GM21825 (cell line): Measurements from ENCODE around the gene SCART1.
"Not testable (repeated sequence)": the region's sequence is repeated elsewhere in the genome, so short reads cannot be mapped to it uniquely, and the experiment has no call there.

ENCODE experiments used
- ATAC-seq: cut with Tn5 transposase; IDR thresholded peaks from one replicate; pipeline ENCODE4 v1.9.1; 2021; ENCODE audit warnings: mild to moderate bottlenecking, moderate library complexity; ENCODE audit not compliant: unreplicated experiment

Gene SCART1

DNA sequence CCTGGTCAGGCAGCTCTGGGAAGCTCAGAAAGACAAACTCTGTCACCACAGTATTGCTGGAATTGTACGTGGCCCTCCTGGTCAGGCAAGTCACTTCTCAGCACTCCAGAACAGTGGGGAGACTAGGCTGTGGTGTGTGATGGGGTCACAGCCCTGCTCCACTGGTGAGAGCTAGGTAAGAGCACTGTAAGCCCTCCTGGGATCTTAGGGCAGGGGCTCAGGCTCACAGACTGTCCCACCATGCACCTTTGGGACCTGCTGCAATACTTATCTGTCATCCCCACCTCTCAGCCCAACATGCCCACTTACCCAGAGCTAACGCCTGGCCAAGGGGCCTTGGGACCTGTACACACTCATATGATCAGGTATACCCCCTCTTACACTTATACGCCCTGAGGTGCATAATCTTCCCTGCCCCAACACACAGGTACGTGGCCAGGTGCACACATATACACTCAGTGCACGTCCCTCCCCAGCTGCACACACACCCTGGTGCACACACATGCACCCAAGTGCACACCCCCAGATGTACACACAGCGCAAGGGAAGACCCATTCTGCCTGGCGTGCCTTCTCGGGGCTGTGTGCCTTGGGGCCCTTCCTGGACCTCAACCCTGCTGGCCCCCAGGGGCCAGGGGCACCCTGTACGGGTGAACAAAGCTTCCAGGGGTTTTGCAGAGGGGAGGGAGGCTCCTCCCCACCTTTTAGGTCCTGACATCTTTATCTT is 21.7 kb upstream of the SCART1 start:
- ATAC-seq: not testable (repeated sequence)

DNA sequence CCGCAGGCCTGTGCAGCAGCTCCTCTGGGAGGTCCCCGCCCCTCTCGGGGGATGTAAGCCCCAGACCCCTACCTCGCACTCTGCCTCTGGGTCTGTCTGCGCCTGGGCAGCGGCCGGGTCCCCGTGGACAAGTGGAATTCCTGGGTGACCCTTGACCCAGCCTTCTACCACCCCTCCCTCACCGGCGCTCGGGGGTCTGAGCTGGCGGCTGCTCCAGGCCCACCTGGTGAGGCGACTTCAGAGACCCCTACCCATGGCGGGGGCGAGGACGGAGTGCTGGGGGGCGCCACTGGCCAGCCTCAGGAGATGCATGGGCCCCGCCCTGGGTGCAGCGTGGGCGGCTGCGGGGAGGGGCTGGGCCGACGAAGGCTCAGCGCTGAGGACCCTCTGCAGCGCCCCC is 21.0 kb upstream of the SCART1 start:
- ATAC-seq: not testable (repeated sequence)

DNA sequence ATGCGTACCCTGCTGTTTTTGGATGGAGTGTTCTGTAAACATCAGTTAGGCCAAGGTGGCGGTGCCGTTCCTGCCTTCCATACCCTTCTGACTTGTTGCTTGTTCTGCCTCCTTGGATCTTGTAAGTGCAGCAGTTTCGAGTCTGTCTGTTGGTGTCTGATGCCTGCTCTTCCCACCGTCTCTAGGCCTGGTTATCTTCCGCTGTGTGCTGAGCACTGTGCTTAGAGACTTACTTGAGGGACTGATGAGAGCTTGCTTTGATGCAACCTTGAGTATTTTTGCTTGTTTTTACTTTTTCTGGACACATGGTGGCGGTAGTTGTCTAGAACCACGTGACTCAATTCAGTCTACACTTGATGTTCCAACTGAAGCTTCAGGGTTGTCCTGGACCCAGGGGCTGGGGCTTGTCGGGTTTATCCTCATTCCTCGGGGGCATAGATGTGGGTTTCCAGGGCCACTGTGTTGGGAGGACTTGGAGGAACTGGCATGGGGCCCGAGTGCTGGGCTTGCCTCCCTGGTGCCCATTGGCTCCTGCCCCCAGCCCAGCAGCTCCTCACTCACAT is 15.0 kb upstream of the SCART1 start:
- ATAC-seq: no peak

DNA sequence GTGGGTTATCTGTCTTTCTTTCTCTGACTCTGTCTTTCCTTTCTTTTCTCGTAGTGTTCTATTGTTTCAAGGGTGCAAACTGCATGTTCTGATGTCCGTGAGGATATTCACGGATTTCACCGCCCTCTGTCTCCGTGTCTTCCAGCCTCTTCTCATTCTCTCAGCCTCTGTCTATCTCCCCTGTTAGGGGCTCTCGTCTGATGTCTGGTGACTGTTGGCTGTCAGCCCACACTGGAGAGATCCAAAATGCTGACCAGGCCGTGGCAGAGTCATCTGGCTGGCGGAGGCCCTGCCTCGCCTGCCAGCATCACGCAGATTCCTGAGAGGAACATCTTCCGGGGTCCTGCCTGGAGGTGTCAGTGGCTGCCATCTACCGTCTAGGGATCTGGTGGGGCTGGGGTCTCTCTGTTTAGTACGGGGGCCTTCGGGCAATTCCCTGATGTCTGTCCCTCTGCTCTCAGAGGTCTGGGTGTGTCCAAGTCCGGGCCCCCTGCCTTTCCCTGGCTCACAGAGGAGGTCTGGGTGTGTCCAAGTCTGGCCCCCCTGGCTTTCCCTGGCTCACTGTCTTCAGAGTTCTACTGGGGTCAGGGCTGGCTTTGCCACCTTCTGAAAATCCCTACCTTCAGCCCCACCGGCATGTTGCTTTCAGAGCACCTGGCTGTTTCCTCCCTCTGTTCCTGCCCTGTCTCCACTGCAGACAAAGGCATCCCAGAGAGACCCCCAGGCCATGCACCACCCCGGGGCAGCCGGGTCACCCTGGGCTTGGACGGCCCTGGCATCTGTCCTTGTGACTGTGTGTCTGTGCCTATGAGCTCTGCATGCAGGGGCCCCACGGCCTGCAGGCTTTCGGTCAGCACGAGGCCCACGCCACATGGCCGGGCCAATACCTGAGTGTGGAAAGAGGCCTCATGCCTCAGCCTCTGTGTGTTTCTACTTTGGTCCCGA is 14.0 kb upstream of the SCART1 start:
- no peak for ATAC-seq

DNA sequence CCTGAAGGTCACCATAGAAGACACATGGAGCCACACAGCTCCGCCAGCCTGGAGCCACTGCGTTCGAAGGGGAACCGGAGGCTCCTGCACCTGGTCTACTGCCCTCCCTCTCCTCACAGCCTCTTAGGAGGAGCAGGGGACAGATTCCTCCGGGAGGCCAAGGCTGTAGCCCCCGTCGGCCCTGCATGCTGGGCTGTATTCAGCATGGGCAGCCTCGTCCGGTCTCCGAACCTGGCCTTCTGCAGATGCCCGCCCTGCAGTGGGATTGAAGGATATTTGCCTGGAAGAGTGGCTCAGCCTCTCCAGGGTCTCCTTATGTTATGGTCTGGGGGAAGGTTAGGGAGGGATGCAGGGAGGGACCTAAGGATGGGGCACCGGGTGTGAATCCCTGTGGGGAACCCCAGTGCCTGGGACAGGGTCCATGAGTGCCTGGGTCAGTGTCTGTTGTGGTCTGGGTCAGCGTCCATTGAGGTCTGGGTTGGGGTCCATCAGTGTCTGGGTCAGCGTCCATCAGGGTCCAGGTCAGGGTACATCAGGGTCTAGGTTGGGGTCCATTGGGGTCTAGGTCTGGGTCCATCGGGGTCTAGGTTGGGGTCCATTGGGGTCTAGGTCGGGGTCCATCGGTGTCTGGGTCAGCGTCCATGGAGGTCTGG is 13.0 kb upstream of the SCART1 start:
- ATAC-seq: no peak

DNA sequence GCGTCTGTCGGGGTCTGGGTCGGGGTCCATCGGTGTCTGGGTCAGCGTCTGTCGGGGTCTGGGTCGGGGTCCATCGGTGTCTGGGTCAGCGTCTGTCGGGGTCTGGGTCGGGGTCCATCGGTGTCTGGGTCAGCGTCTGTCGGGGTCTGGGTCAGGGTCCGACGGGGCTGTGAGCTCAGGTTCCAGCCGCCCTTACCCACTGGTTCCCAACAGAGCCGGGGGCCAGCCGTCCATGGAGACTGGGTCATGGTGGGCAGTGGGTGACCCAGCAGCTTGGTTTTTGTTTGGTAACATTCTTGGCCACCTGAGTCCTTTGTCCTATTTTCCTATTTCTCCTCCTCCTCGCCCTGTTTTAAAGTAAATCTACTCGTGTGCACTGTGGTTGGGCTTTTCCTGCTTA is 12.4 kb upstream of the SCART1 start:
- not testable (repeated sequence) for ATAC-seq

DNA sequence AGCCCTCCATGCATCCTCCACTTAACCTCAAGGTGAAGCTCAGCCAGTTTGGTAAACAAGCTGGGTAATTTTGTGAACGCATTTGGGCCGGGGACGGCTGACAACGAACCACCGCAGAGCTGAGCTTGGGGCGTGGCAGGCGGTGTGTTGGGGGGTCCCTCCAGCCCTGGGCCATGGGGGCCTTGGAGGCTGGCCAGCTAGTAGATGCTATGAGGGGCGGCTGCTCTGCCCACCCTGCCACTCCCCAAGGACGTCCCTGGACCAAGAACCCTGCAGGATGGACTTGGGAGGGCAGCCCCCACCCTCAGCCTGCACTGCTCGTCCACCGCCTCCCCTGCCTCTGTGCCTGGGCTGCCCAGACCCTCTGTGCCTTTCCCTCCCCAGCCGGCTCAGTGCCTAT is 12.0 kb upstream of the SCART1 start:
- no peak for ATAC-seq

GRCh38 chr10:133442191-133442966 is 11.4 kb upstream of the SCART1 start:
- no peak for ATAC-seq

GRCh38 chr10:133442967-133443924 is 10.5 kb upstream of the SCART1 start:
- ATAC-seq: no peak

DNA sequence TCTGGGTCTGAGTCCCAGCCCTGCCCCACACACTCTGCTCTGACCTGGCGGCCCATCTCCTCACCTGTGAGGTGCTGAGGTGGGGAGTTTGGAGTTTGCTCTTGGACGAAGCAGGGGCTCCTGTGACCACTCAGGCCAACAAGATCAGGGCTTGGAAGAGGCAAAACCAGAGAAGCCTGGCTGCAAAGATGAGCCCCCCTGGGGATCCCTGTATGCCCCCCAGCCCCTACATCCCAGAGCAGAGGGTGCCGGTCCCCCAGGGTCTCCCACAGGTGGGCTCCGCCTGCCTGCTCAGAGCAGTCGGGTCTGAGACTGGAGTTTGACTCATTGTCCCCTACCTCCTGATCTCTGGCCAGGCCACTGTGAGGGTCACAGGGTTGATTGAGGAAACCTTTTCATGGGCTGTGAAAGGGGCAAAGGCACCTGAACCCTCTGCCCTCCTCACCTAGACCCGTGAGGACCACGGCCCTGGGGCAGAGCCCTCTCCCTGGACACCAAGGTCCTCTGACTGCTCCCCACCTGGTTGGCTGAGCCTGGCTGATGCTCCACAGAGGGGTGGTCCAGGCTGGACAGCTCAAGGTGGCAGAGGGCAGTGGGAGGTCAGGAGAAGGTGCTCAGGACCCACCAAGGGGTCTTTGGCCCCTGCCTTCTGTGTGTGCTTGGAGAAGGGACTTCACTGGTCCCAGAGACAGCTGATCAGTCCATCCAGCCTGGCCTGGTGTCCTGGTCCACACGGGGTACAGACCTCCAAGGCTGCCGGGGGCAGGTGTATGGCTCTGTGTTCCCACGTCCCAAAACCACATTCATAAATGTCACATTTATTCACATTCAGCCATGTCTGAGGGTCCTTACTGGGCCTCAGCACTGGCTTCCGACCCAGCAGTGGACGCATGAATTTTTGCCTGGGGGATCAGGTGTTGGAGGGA is 9.1 kb upstream of the SCART1 start:
- no peak for ATAC-seq

DNA sequence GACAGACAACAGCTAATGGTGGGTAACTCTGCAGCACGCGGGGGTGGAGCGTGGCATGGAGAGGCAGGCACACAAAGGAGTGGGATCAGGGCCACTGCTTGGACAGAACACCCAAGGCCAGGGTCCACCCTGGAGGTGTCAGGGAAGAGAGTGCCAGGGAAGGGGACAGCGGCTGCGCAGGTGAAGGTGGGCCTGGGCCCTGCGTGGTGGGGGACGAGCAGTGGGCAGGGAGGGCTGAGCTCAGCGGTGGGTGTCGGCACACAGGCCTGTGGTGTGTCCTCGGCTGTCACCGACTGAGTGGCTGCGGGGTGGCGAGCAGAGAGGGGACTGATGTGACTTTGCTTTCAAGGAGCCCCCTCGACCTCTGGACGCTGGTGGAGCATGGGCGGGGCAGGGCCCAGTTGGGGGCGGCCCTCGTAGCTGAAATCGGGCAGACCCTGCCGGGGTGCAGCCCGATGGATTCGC is 8.4 kb upstream of the SCART1 start:
- no peak for ATAC-seq

DNA sequence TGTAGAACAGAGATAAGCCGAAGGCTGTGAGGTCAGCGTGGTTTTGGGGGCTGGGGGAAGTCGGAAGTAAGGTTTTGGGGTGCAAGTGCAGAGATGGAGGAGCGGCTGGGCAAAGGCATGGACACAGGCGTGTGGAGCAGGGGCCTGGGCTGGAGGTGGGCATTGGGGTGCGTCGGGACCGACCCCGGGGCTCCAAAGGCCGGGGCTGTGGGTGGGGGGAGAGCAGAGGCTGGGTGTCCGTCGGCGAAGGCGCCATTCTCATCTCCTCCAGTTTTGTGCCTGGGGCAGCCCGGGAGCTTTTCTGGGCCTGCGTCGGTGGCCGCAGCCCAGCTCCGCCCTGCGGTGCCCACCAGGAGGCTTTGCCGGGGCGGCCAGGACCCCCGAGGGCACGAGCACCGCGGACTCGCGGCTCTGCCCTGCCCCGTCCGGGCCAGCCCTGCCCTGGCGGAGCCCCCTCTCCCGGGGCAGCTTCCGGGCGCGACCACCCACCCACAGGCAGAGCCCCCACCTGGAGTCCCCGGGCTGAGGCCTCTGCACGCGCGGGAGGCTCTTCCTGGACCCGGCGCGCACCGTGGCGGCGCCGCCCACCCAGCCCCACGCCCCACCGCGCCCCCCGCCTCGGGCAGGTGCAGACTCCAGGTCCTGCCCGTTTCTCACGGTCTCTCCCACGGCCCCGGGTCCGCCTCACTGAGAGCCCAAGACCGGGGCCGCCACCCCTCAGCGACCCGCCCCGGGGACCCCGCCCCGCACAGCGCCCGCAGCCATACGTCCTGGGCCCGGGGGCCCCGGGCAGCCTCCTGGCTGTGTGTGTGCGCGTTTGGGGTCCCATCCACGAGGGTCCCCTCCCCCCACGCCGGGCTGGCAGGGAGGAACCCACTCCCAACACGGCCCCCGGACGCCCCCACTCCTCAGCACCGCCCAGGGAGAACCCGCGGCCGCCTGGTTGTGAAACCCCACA is 7.7 kb upstream of the SCART1 start:
- ATAC-seq: no peak

- ATAC-seq: no peak
Measured at GRCh38 chr10:133446979-133447378, 6.8 kb upstream of the SCART1 start.

- no peak for ATAC-seq
Measured at GRCh38 chr10:133448120-133448519, 5.6 kb upstream of the SCART1 start.

GRCh38 chr10:133451346-133451745 is 2.4 kb upstream of the SCART1 start:
- no peak for ATAC-seq

DNA sequence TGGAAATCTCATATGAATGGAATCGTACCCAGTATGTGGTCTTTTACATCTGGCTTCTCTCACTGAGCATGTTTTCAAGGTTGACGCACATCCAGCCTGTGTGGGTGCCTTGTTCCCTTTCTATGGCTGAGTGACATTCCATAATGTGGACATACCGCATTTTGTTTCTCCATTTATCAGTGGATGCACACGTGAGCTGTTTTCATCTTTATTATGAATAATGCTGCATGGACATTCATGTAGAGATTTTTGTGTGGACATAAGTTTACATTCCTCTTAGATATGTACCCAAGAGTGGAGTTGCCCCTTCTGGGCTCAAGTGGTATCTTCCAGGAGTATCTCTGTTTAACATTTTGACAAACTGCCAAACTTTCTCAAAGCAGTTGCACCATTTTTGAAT is 1.3 kb upstream of the SCART1 start:
- ATAC-seq: no peak
